GF-D8 (cell line): Measurements from ENCODE around the gene IGSF21.
"Not testable (repeated sequence)": the region's sequence is repeated elsewhere in the genome, so short reads cannot be mapped to it uniquely, and the experiment has no call there.

Experiments
- DNase-seq: peaks from one replicate; lab custom pipeline; 2025; lab: John Stamatoyannopoulos, UW

IGSF21 gene

GRCh38 chr1:18145851-18146618, 38.4 kb downstream of the IGSF21 start:
- DNase-seq = no peak

- DNase-seq = no peak
Observed at GRCh38 chr1:18146886-18147285, 39.3 kb downstream of the IGSF21 start.

GRCh38 chr1:18147672-18148071, 40.1 kb downstream of the IGSF21 start:
- DNase-seq = no peak

GRCh38 chr1:18148461-18148860, 40.9 kb downstream of the IGSF21 start:
- DNase-seq = no peak

GRCh38 chr1:18149027-18149641, 41.5 kb downstream of the IGSF21 start:
- DNase-seq = no peak

- DNase-seq = no peak
Observed at GRCh38 chr1:18151436-18152122, 44.0 kb downstream of the IGSF21 start.

DNA sequence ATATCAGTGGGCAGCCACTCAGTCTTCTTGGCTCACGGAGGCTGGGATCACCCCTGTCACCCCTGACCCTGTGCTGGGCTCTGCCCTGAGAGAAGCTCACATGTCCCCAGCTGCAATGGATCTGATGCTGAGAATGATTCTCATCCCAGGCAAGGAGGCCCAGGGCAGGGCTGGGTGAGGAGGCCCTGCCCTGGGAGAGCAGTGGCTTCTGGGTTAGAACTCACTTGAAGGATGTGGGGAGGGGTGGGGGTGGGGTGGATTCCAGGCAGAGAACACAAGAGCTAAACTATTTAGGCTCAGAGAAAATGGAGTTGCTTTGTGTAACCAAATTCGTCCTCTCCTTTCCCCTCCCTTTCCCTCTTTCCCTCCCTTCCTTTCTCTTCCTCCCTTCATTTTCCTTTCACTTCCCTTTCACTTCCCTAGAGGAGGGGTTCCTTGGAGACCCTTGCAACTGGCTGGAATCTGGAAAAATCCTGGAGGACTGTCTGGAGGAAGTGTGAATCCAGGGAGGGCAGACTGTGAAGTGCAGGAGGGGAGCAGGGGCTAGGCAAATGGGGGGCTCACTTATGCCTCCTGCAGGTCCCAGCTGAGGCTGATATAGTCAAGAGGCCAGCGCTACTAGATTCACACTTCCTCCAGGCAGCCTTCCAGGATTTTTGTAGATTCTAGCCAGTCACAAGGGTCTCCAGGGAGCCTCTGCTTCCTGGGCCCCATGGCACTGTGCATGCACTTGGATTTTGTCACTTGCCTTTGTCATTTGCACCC, 47.0 kb downstream of the IGSF21 start:
- DNase-seq = no peak

DNA sequence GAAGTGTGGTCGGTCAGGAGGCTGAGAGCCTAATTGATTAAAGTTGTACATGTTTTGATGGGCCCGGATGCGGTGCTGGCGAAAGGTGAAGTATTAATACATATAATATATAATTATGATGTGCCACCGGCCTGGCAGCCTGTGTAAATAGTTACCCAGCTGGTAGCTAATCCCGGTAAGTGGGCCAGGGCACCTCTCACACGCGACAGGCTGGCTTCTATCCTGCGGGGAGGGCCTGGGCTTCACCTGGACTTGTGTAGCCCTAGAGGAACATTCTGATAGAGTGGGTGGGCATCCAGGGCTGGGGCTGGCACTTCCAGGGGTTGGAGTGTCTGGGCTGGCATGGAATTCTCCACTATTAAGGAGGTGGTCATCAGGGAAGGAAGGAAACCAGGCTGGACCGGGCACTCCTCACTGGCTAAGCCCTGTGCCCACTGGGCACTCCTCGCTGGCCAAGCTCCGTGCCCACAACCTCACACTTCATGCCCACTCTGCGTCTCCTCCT, 48.3 kb downstream of the IGSF21 start:
- DNase-seq = no peak

GRCh38 chr1:18157352-18157751, 49.8 kb downstream of the IGSF21 start:
- no peak for DNase-seq

GRCh38 chr1:18157968-18158367, 50.4 kb downstream of the IGSF21 start:
- DNase-seq = no peak

DNA sequence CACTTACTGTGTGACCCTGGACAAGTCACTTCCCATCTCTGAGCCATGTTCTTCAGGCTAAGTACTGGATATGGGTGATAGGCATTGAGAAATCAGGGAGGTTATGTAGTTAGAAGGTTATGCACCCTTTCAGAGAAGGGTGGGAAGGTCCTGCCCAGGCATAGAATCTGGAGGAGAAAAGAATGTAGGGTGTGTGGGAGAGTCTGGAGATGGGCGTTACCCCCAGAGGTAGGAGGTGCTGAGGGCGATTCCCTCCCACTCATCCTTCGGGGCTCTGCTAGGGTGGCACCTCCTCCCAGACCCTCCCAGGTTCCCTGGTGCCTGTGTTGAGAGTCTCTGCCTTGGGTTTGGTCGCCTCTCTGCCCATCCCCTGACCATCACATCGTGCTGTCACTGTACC, 51.1 kb downstream of the IGSF21 start:
- no peak for DNase-seq

GRCh38 chr1:18160290-18160942, 52.8 kb downstream of the IGSF21 start:
- no peak for DNase-seq

- no peak for DNase-seq
Observed at GRCh38 chr1:18161690-18162089, 54.1 kb downstream of the IGSF21 start.

DNA sequence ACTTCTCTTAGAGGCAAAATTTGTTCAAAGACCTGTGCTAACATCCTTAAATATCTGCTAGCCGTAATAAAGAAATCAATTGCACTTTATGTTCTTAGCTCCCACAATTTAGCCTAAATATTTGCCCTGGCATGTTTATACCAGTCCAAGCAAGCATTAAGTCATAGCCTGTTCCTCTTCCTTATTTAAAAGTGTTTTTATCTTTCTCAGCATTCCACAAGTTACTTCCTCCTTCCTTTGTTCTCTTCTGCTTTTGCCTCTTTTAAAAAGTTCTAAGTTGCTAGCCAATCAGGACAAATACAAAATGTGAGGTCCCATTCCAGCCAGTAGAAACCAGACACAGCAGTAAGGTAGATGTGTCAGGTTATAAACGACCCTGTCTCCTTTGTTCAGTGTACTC, 58.0 kb downstream of the IGSF21 start:
- DNase-seq = not testable (repeated sequence)

DNA sequence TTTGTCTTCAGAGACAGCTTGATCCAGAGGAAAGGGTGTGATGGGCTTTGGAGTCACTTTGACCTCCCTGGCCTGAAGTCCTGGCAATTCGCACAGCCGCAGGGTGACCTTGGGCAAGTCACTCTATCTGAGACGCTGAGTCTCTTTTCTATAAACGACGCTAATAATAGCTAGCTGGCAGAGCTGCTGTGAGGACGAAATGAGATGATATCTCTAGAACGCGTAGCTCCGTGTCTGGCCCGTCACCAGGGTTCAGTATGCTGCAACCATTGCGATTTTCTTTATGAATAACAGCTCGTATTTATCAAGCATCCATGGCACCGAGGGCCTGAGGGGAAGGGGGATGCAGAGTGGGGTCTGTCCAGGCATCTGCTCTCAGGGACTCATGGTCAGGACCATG, 58.7 kb downstream of the IGSF21 start:
- no peak for DNase-seq

DNA sequence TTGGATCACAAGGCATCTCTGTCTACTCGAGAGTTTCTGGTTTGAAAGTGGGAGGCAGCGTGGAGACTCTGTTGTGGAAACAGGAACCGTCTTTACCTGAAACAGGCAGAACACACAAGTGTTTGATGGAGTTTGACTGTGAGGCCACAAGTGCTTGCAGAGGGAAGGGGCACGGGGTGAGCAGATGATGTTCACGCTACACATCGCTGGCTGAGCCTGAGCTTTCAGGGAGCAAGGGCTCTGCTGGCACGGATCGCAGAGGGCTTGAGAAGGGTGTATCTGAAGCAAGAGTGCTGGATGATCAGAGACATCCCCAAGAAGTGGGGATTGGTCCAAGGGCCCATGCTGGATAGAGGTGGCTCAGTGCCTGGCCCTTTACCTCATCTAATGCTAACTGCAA, 59.3 kb downstream of the IGSF21 start:
- no peak for DNase-seq

DNA sequence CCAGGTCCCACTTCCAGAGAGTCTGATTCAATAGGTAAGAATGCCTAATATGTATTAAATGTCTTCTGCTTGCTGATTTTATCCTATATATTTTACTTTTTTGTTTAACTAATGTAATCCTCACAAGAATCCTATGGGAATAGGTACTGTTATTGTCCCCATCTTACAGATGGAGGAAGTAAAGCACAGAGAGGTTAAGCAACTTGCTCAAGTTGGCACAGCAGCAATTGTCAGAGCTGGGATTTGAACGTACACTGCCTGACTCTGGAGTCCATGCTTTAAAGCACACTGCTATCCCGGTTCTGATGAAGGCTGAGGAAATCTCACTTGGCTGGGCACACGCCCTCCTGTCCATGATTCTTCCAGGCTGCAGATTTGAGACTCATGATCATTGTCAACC, 62.8 kb downstream of the IGSF21 start:
- no peak for DNase-seq

DNA sequence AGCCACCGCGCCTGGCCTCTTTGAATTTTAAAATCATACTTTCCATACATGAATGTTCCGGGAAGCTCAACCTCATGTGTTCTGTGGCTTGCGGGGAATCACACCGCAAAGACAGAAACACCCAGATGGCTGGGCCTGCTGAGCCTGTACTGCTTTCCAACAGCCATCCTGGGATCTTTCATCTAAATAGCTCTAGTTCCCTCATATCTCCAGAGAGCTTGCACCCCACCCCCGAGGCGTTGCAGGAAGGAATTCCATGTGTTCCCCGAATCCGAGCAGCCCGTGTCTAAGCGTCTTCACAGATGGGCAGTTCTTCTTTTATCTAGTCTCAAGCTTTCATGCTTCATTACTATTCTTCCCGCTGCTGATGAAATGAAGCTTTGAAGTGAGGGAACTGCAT, 66.4 kb downstream of the IGSF21 start:
- no peak for DNase-seq

- no peak for DNase-seq
Observed at GRCh38 chr1:18175051-18175450, 67.5 kb downstream of the IGSF21 start.

- no peak for DNase-seq
Observed at GRCh38 chr1:18175530-18176377, 68.2 kb downstream of the IGSF21 start.

- DNase-seq = no peak
Observed at GRCh38 chr1:18176619-18177018, 69.0 kb downstream of the IGSF21 start.
